Neural cell (in vitro differentiated cells): ENCODE results near the gene GPR183.

Source experiments
- CTCF ChIP-seq: fragments of 450-650 bp; IDR thresholded peaks from 2 replicates; pipeline ENCODE4 v1.5.1; 2014; ENCODE audit warnings: antibody characterized with exemption, mild to moderate bottlenecking, moderate library complexity; ENCODE audit not compliant: poor library complexity, severe bottlenecking
- EZH2 ChIP-seq: fragments of 200-600, 300-800 bp; shearing (Covaris generic), sonication (generic); IDR thresholded peaks from 2 replicates; pipeline ENCODE4 v1.6.1; 2014; ENCODE audit warnings: antibody characterized with exemption, low read length, borderline replicate concordance, mild to moderate bottlenecking; ENCODE audit not compliant: insufficient read depth, poor library complexity, severe bottlenecking
- POLR2AphosphoS5 ChIP-seq: IDR thresholded peaks from 2 replicates; pipeline ENCODE4 v1.6.1; 2012
- RAD21 ChIP-seq: fragments of 450-650 bp; conservative IDR thresholded peaks from 2 replicates; pipeline ENCODE4 v1.6.1; 2014; ENCODE audit warnings: antibody characterized with exemption, mild to moderate bottlenecking, moderate library complexity
- REST ChIP-seq: IDR thresholded peaks from 2 replicates; pipeline ENCODE4 v1.6.1; 2012; ENCODE audit warnings: borderline replicate concordance
- TAF1 ChIP-seq: IDR thresholded peaks from 2 replicates; pipeline ENCODE4 v1.6.1; 2012; ENCODE audit warnings: low read depth

- no peak for TF ChIP-seq CTCF
- TF ChIP-seq EZH2: no peak
- no peak for TF ChIP-seq POLR2AphosphoS5
- TF ChIP-seq REST: no peak
- no peak for TF ChIP-seq RAD21
- no peak for TF ChIP-seq TAF1
These were observed 3.2 kb downstream of the GPR183 start for GRCh38 chr13:99303863-99304521.
